GM12878 (cell line): ENCODE results near the gene MACROD2. TPM values are rescaled to one million over a fixed set of nuclear protein-coding genes. Genes with fewer than 3 reads are reported as not detected.

Experiments
- ATAC-seq: fragments of 200-7000 bp; cut with Tn5 transposase; 3 replicates; pipeline ENCODE4 v1.9.1; 2020; ENCODE audit warnings: mild to moderate bottlenecking, moderate library complexity
- BruUV-seq: library from RNA; stranded (reverse); fragments of 400-500 nt; replicated peaks from 2 replicates; lab custom pipeline; 2021; lab: Mats Ljungman, UMichigan
- CTCF ChIA-PET: fragments of 300-600 bp; sonication (Branson Sonifier 250); formaldehyde crosslinking; extraction: SDS; loops from one replicate; lab custom pipeline; 2021; ENCODE audit warnings: inconsistent platforms; lab: Yijun Ruan, JAX
- POLR2A ChIA-PET: fragments of 350-600 bp; formaldehyde crosslinking; extraction: SDS; loops from one replicate; lab custom pipeline; 2021; ENCODE audit warnings: inconsistent platforms; lab: Charles Lee
- RAD21 ChIA-PET: fragments of 300-600 bp; sonication (Branson Sonifier 250); formaldehyde crosslinking; loops from one replicate; lab custom pipeline; 2023; ENCODE audit warnings: antibody characterized with exemption; ENCODE audit not compliant: unreplicated experiment; lab: Charles Lee
- SMC1A ChIA-PET: fragments of 300-600 bp; sonication (Branson Sonifier 250); formaldehyde crosslinking; loops from one replicate; lab custom pipeline; 2023; ENCODE audit not compliant: unreplicated experiment, uncharacterized antibody; lab: Charles Lee
- DNase-seq: peaks from one replicate; pipeline ENCODE4 v3.0.0-alpha.2; 2011; ENCODE audit warnings: low read depth, low spot score
- FAIRE-seq: peaks from 3 replicates; lab custom pipeline; 2011; peaks lifted over from hg19 to GRCh38; lab: Jason Lieb, UNC
- H2AFZ ChIP-seq: 2 replicates; pipeline ENCODE4 v1.6.0; 2011; ENCODE audit warnings: low read depth, low read length, control low read depth; ENCODE audit not compliant: control insufficient read depth
- H3K27ac ChIP-seq: 2 replicates; pipeline ENCODE4 v1.5.1; 2011; ENCODE audit warnings: control low read depth; ENCODE audit not compliant: control insufficient read depth, insufficient read depth
- H3K27me3 ChIP-seq, 2 experiments: replicated peaks in 1 of 2; 2 replicates each; pipeline versions ENCODE4 v1.6.0 to v1.6.1; 2011; ENCODE audit warnings: low read length in 1 of 2; ENCODE audit not compliant: control insufficient read depth in 2 of 2, insufficient read depth in 2 of 2
- H3K36me3 ChIP-seq, 2 experiments: 2 replicates each; pipeline ENCODE4 v1.5.1; 2011; ENCODE audit warnings: low read length in 1 of 2; ENCODE audit not compliant: control insufficient read depth in 2 of 2, insufficient read depth in 2 of 2
- H3K4me1 ChIP-seq: 2 replicates; pipeline ENCODE4 v1.6.1; 2011; ENCODE audit warnings: mild to moderate bottlenecking, low read length, moderate library complexity, mixed read lengths; ENCODE audit not compliant: control insufficient read depth, insufficient read depth
- H3K4me2 ChIP-seq: 2 replicates; pipeline ENCODE4 v1.6.0; 2011; ENCODE audit warnings: control low read depth; ENCODE audit not compliant: control insufficient read depth, insufficient read depth
- H3K4me3 ChIP-seq: fragments of 200-600 bp; sonication (generic); 2 replicates; pipeline ENCODE4 v1.5.1; 2016
- H3K79me2 ChIP-seq: 2 replicates; pipeline ENCODE4 v1.6.0; 2011; ENCODE audit warnings: low read length; ENCODE audit not compliant: control insufficient read depth, insufficient read depth
- H3K9ac ChIP-seq: 2 replicates; pipeline ENCODE4 v1.8.0; 2011; ENCODE audit warnings: low read length, control low read depth, mixed read lengths; ENCODE audit not compliant: control insufficient read depth, insufficient read depth
- H3K9me3 ChIP-seq: replicated peaks from 3 replicates; pipeline ENCODE4 v1.5.1; 2011; ENCODE audit warnings: mild to moderate bottlenecking, low read length; ENCODE audit not compliant: control insufficient read depth, insufficient read depth
- H4K20me1 ChIP-seq: 2 replicates; pipeline ENCODE4 v1.6.0; 2011; ENCODE audit not compliant: control insufficient read depth, insufficient read depth
- BRCA1 ChIP-seq: IDR thresholded peaks from 2 replicates; pipeline ENCODE4 v1.6.1; 2011; ENCODE audit warnings: low read depth, low read length, improper control_type of control experiment
- ETV6 ChIP-seq, 2 experiments: fragments of 450-650 bp in 1 of 2; IDR thresholded peaks in 1 of 2; conservative IDR thresholded peaks in 1 of 2; 2 replicates each; pipeline ENCODE4 v1.6.1; 2014; ENCODE audit warnings: antibody characterized with exemption in 1 of 2, borderline replicate concordance in 1 of 2, low read depth in 1 of 2, mild to moderate bottlenecking in 1 of 2, moderate library complexity in 1 of 2
- FOXM1 ChIP-seq: IDR thresholded peaks from 2 replicates; pipeline ENCODE4 v1.6.1; 2012; ENCODE audit warnings: low read depth, mild to moderate bottlenecking, inconsistent platforms, low read length, moderate library complexity
- IRF4 ChIP-seq: IDR thresholded peaks from 2 replicates; pipeline ENCODE4 v1.6.1; 2011; ENCODE audit warnings: low read depth, low read length
- KAT2A ChIP-seq: conservative IDR thresholded peaks from 2 replicates; pipeline ENCODE4 v1.6.1; 2011; ENCODE audit warnings: low read depth, low read length; ENCODE audit not compliant: control insufficient read depth
- NBN ChIP-seq: fragments of 450-650 bp; IDR thresholded peaks from 2 replicates; pipeline ENCODE4 v1.6.1; 2016
- NFIC ChIP-seq: IDR thresholded peaks from 2 replicates; pipeline ENCODE4 v1.6.1; 2012; ENCODE audit warnings: low read depth, mild to moderate bottlenecking, inconsistent platforms, low read length, moderate library complexity
- NFYB ChIP-seq: IDR thresholded peaks from 2 replicates; pipeline ENCODE4 v1.6.1; 2011; ENCODE audit warnings: low read depth, mild to moderate bottlenecking, low read length, improper control_type of control experiment, moderate library complexity; ENCODE audit not compliant: insufficient read depth
- PKNOX1 ChIP-seq: fragments of 450-650 bp; IDR thresholded peaks from 2 replicates; pipeline ENCODE4 v1.6.1; 2016; ENCODE audit warnings: mild to moderate bottlenecking
- RELA ChIP-seq: fragments of 450-650 bp; IDR thresholded peaks from 2 replicates; pipeline ENCODE4 v1.8.0; 2014; ENCODE audit warnings: borderline replicate concordance; ENCODE audit not compliant: partially characterized antibody
- RFX5 ChIP-seq: IDR thresholded peaks from 2 replicates; pipeline ENCODE4 v1.6.1; 2011; ENCODE audit warnings: low read depth, low read length, improper control_type of control experiment
- SKIL ChIP-seq: fragments of 450-650 bp; IDR thresholded peaks from 2 replicates; pipeline ENCODE4 v1.6.1; 2017; ENCODE audit warnings: mild to moderate bottlenecking, low read depth, inconsistent platforms; ENCODE audit not compliant: poor library complexity, severe bottlenecking
- ZNF384 ChIP-seq: IDR thresholded peaks from 2 replicates; pipeline ENCODE4 v1.6.1; 2012; ENCODE audit warnings: low read depth, mild to moderate bottlenecking, low read length, improper control_type of control experiment, borderline replicate concordance
- in situ Hi-C: fragments of 300-500 bp; cut with MboI; formaldehyde crosslinking; loops from 9 replicates; pipeline ENCODE4 v1.14.3; 2018; ENCODE audit warnings: mixed read lengths
- intact Hi-C: fragments of 100-400 bp; cut with micrococcal nuclease; formaldehyde crosslinking; loops from one replicate; pipeline ENCODE4 v1.14.2; 2022; ENCODE audit not compliant: unreplicated experiment
- polyA plus RNA-seq, 11 experiments: library from polyadenylated mRNA; depleted of rRNA in 4 of 11; unstranded in 6 of 11; stranded (reverse) in 5 of 11; fragments of >200 nt; fragmentation: Nextera tagmentation in 4 of 11; fragmentation: Illumina TruSeq in 1 of 11; extraction: Ambion mirVana in 4 of 11; extraction: Trizol in 1 of 11; gene quantifications; 1 replicate in 1 of 11; 2 replicates in 10 of 11; pipeline versions ENCODE4 v1.2.1 to v1.2.3, GENCODE V29; 2011 to 2016; ENCODE audit warnings: inconsistent platforms in 2 of 11, missing spikeins in 2 of 11, low read depth in 1 of 11
- total RNA-seq, 4 experiments: library from RNA; depleted of rRNA in 3 of 4; stranded (reverse); fragments of >200 nt in 3 of 4; fragmentation: Illumina TruSeq in 1 of 4; extraction: Trizol in 1 of 4; gene quantifications; 2 replicates each; pipeline versions ENCODE4 v1.2.1 to v1.2.3, GENCODE V29; 2013 to 2021

The MACROD2 gene
- total and polyA plus RNA-seq, 10 of the 15 experiments (the other 5 are each of a cell fraction or from before 2014, with no cell fraction given), result 1.1 to 21.5 (median 2.2) TPM

- ATAC-seq (no peak), FAIRE-seq (no peak), DNase-seq (no peak)
- no peak overlapping the region for H3K27ac ChIP-seq
- ChIA-PET SMC1A (no interaction called here), POLR2A (no interaction called here), RAD21 (no interaction called here), CTCF (no interaction called here)
- in situ Hi-C loops (no loop called here), intact Hi-C loops (no loop called here)
- no peak overlapping the region for H2AFZ ChIP-seq
- no peaks in the 10 kb centered on the region for H4K20me1 ChIP-seq
- no peaks in the 10 kb centered on the region for H3K27me3 ChIP-seq
- TF ChIP-seq ETV6 (conservative IDR thresholded peaks at IDR 0.05 in 1 of 2, IDR thresholded peaks at IDR 0.05 in 1 of 2; ENCODE audit: borderline replicate concordance in 1 of 2, low read depth in 1 of 2) (no peak), KAT2A (no peak), IRF4 (no peak), RFX5 (no peak), FOXM1 (no peak), RELA (no peak), PKNOX1 (no peak), NFYB (no peak), NBN (no peak), ZNF384 (no peak), BRCA1 (no peak), SKIL (no peak), NFIC (no peak)
- no peaks in the 10 kb centered on the region for H3K4me1 ChIP-seq
- H3K9me3 ChIP-seq, result no peaks in the 10 kb centered on the region
- BruUV-seq, result no TSS peak
- H3K4me3 ChIP-seq, result no peak overlapping the region
- no peaks in the 10 kb centered on the region for H3K36me3 ChIP-seq
- H3K79me2 ChIP-seq, result no peaks in the 10 kb centered on the region
- no peak overlapping the region for H3K9ac ChIP-seq
- no peak overlapping the region for H3K4me2 ChIP-seq
These were observed 450.0 kb downstream of the MACROD2 start for GRCh38 chr20:14445310-14445709.
